Stimulated activated CD4-positive, alpha-beta T cell treated with anti-CD3 and anti-CD28 coated beads, TNF-alpha, amount 100 ng/mL, for 48 hours (primary cell): ENCODE results near the gene MRRF.
"Not testable (repeated sequence)": the region's sequence is repeated elsewhere in the genome, so short reads cannot be mapped to it uniquely, and the experiment has no call there.

Experiments
- DNase-seq, 3 donors: peaks; one replicate each; pipeline ENCODE4 v3.0.0-alpha.2; 2020; ENCODE audit warnings: low read depth in 3 of 3

MRRF gene

GRCh38 chr9:122277285-122277897 is 12.7 kb downstream of the MRRF start:
- no peak for DNase-seq

- DNase-seq = no peak
Measured at GRCh38 chr9:122281368-122281767, 16.7 kb downstream of the MRRF start.

- no peak for DNase-seq
Measured at GRCh38 chr9:122286764-122287163, 22.1 kb downstream of the MRRF start.

GRCh38 chr9:122287214-122287720 is 22.6 kb downstream of the MRRF start:
- DNase-seq = no peak

GRCh38 chr9:122291458-122291857 is 26.8 kb downstream of the MRRF start:
- no peak for DNase-seq

GRCh38 chr9:122294531-122294930 is 29.8 kb downstream of the MRRF start:
- no peak for DNase-seq

GRCh38 chr9:122297512-122297911 is 32.8 kb downstream of the MRRF start:
- no peak for DNase-seq

- no peak for DNase-seq
Measured at GRCh38 chr9:122302237-122303093, 37.8 kb downstream of the MRRF start.

- no peak for DNase-seq
Measured at GRCh38 chr9:122307061-122307460, 42.4 kb downstream of the MRRF start.

GRCh38 chr9:122307925-122308324 is 43.2 kb downstream of the MRRF start:
- no peak for DNase-seq

GRCh38 chr9:122309861-122310260 is 45.2 kb downstream of the MRRF start:
- no peak for DNase-seq

- DNase-seq = no peak
Measured at GRCh38 chr9:122314165-122314564, 49.5 kb downstream of the MRRF start.

GRCh38 chr9:122315534-122315933 is 50.9 kb downstream of the MRRF start:
- DNase-seq = no peak

GRCh38 chr9:122318284-122318683 is 53.6 kb downstream of the MRRF start:
- DNase-seq = no peak

- no peak for DNase-seq
Measured at GRCh38 chr9:122320413-122320881, 55.8 kb downstream of the MRRF start.

GRCh38 chr9:122322553-122322952 is 57.9 kb downstream of the MRRF start:
- no peak for DNase-seq

- not testable (repeated sequence) for DNase-seq
Measured at GRCh38 chr9:122324665-122325064, 60.0 kb downstream of the MRRF start.

GRCh38 chr9:122325124-122325523 is 60.4 kb downstream of the MRRF start:
- no peak for DNase-seq

- DNase-seq = no peak
Measured at GRCh38 chr9:122327175-122327574, 62.5 kb downstream of the MRRF start.

- DNase-seq = no peak
Measured at GRCh38 chr9:122329597-122329996, 64.9 kb downstream of the MRRF start.

- DNase-seq = not testable (repeated sequence)
Measured at GRCh38 chr9:122330466-122330865, 65.8 kb downstream of the MRRF start.

GRCh38 chr9:122331523-122331927 is 66.8 kb downstream of the MRRF start:
- no peak for DNase-seq

- DNase-seq = no peak
Measured at GRCh38 chr9:122332083-122332482, 67.4 kb downstream of the MRRF start.
